Neural cell (in vitro differentiated cells): Measurements from ENCODE around the gene MRPS22.
"Not testable (repeated sequence)": the region's sequence is repeated elsewhere in the genome, so short reads cannot be mapped to it uniquely, and the experiment has no call there.

ENCODE experiments used
- EZH2 ChIP-seq: fragments of 200-600, 300-800 bp; shearing (Covaris generic), sonication (generic); IDR thresholded peaks from 2 replicates; pipeline ENCODE4 v1.6.1; 2014; ENCODE audit warnings: antibody characterized with exemption, low read length, borderline replicate concordance, mild to moderate bottlenecking; ENCODE audit not compliant: insufficient read depth, poor library complexity, severe bottlenecking
- MXI1 ChIP-seq: fragments of 450-650 bp; conservative IDR thresholded peaks from 2 replicates; pipeline ENCODE4 v1.6.1; 2014; ENCODE audit warnings: antibody characterized with exemption, mild to moderate bottlenecking; ENCODE audit not compliant: poor library complexity, severe bottlenecking
- POLR2AphosphoS5 ChIP-seq: IDR thresholded peaks from 2 replicates; pipeline ENCODE4 v1.6.1; 2012
- RAD21 ChIP-seq: fragments of 450-650 bp; conservative IDR thresholded peaks from 2 replicates; pipeline ENCODE4 v1.6.1; 2014; ENCODE audit warnings: antibody characterized with exemption, mild to moderate bottlenecking, moderate library complexity
- TAF1 ChIP-seq: IDR thresholded peaks from 2 replicates; pipeline ENCODE4 v1.6.1; 2012; ENCODE audit warnings: low read depth
- TF ChIP-seq, protein P1 (sequence below): fragments of 450-650 bp; IDR thresholded peaks from 2 replicates; pipeline ENCODE4 v1.5.1; 2014; ENCODE audit warnings: antibody characterized with exemption, mild to moderate bottlenecking, moderate library complexity; ENCODE audit not compliant: poor library complexity, severe bottlenecking
- TF ChIP-seq, protein P2 (sequence below): IDR thresholded peaks from 2 replicates; pipeline ENCODE4 v1.6.1; 2012; ENCODE audit warnings: borderline replicate concordance

DNA sequence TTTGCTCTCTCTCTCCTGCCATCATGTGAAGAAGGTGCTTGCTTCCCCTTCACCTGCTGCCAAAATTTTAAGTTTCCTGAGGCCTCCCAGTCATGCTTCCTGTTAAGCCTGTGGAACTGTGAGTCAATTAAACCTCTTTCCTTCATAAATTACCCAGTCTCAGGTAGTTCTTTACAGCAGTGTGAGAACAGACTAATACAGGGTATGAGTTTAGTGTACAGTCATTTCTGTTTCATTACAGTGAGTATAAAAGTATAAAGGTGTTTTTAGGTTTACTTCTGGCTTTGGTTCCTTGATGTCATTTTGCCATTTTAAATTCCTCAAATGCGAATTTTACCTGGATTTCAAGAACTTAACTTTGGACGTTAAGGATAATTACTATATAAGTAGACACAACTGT lies 38.5 kb downstream of the MRPS22 start:
- TF ChIP-seq MXI1, RAD21, EZH2, POLR2AphosphoS5, TAF1: not testable (repeated sequence)
- TF ChIP-seq, protein P1, sequence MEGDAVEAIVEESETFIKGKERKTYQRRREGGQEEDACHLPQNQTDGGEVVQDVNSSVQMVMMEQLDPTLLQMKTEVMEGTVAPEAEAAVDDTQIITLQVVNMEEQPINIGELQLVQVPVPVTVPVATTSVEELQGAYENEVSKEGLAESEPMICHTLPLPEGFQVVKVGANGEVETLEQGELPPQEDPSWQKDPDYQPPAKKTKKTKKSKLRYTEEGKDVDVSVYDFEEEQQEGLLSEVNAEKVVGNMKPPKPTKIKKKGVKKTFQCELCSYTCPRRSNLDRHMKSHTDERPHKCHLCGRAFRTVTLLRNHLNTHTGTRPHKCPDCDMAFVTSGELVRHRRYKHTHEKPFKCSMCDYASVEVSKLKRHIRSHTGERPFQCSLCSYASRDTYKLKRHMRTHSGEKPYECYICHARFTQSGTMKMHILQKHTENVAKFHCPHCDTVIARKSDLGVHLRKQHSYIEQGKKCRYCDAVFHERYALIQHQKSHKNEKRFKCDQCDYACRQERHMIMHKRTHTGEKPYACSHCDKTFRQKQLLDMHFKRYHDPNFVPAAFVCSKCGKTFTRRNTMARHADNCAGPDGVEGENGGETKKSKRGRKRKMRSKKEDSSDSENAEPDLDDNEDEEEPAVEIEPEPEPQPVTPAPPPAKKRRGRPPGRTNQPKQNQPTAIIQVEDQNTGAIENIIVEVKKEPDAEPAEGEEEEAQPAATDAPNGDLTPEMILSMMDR: not testable (repeated sequence)
- TF ChIP-seq, protein P2, sequence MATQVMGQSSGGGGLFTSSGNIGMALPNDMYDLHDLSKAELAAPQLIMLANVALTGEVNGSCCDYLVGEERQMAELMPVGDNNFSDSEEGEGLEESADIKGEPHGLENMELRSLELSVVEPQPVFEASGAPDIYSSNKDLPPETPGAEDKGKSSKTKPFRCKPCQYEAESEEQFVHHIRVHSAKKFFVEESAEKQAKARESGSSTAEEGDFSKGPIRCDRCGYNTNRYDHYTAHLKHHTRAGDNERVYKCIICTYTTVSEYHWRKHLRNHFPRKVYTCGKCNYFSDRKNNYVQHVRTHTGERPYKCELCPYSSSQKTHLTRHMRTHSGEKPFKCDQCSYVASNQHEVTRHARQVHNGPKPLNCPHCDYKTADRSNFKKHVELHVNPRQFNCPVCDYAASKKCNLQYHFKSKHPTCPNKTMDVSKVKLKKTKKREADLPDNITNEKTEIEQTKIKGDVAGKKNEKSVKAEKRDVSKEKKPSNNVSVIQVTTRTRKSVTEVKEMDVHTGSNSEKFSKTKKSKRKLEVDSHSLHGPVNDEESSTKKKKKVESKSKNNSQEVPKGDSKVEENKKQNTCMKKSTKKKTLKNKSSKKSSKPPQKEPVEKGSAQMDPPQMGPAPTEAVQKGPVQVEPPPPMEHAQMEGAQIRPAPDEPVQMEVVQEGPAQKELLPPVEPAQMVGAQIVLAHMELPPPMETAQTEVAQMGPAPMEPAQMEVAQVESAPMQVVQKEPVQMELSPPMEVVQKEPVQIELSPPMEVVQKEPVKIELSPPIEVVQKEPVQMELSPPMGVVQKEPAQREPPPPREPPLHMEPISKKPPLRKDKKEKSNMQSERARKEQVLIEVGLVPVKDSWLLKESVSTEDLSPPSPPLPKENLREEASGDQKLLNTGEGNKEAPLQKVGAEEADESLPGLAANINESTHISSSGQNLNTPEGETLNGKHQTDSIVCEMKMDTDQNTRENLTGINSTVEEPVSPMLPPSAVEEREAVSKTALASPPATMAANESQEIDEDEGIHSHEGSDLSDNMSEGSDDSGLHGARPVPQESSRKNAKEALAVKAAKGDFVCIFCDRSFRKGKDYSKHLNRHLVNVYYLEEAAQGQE: not testable (repeated sequence)
